Left ventricle myocardium inferior (tissue), 1 donor: ENCODE measurements around the gene VAMP4. TPM values are rescaled to one million over a fixed set of nuclear protein-coding genes. Genes with fewer than 3 reads are reported as not detected.
"Not testable (repeated sequence)": the region's sequence is repeated elsewhere in the genome, so short reads cannot be mapped to it uniquely, and the experiment has no call there.

Experiments
- DNase-seq: peaks from one replicate; pipeline ENCODE4 v3.0.0-alpha.2; 2020
- H3K27ac ChIP-seq: fragments of 200-600 bp; replicated peaks from 2 replicates; pipeline ENCODE4 v1.8.0; 2021
- H3K27me3 ChIP-seq: fragments of 200-600 bp; 2 replicates; pipeline ENCODE4 v1.8.0; 2021; ENCODE audit warnings: low read depth
- H3K36me3 ChIP-seq: fragments of 200-600 bp; 2 replicates; pipeline ENCODE4 v1.8.0; 2021
- H3K4me1 ChIP-seq: fragments of 200-600 bp; 2 replicates; pipeline ENCODE4 v1.8.0; 2021
- H3K4me3 ChIP-seq: fragments of 200-600 bp; 2 replicates; pipeline ENCODE4 v1.8.0; 2021; ENCODE audit warnings: mild to moderate bottlenecking, moderate library complexity
- H3K9me3 ChIP-seq: fragments of 200-600 bp; replicated peaks from 2 replicates; pipeline ENCODE4 v1.8.0; 2021
- intact Hi-C: fragments of 100-400 bp; cut with micrococcal nuclease; formaldehyde crosslinking; loops from one replicate; pipeline ENCODE4 v1.11.0; 2022
- total RNA-seq: library from RNA; stranded (reverse); fragmentation: NEBNext Ultra II Directional; extraction: Animal tissue kit (Norgen Biotek cat#: 25700); gene quantifications from one replicate; pipeline ENCODE4 v1.2.1, GENCODE V29; 2021
- TF ChIP-seq, protein P1 (sequence below): fragments of 200-600 bp; IDR thresholded peaks from 2 replicates; pipeline ENCODE4 v1.8.0; 2021; ENCODE audit warnings: antibody characterized with exemption, mild to moderate bottlenecking, borderline replicate concordance
- donor health status: DM: no; HTN: yes; CAD: no; lungs with severe emphysema.

Gene VAMP4
- total RNA-seq, 1 donor from 2014 or later, result 8.1 TPM

DNA sequence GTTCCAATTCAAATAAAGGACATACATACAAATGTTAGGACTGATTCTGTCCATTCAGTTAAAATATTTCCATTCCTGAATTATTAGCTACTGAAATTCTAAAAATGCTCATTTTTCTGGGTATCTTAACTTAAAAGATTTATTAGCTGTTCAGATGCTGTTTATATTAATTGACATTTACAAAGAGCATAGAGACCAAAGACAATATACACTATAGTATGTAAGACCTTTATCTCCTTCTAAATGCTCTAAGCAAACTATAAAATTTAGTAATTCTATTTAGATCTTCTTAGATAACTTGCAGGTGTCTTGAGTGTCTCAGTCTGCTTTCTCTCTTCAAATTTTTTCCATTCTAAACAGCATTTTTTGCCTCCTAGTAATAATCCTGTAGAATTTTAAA lies 39.3 kb downstream of the VAMP4 start:
- H3K36me3 ChIP-seq, result peaks cover 37% of the 10 kb centered on the region

DNA sequence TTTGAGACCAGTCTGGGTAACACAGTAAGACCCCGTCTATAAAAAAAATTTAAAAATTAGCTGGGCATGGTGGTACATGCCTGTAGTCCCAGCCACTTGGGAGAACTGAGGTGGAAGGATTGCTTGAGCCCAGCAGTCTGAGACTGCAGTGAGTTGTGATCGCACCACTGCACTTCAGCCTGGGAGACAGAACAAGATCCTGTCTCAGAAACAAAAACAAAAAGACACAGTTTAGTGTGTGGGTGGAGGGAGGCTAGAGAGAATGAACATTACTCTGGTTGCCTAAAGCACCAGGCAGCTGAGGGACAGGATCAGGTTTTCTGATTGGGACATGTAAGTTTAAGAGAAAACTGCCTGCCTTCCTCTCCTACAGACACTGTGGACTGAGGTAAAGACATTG lies 42.3 kb downstream of the VAMP4 start:
- peaks cover 8% of the 10 kb centered on the region for H3K9me3 ChIP-seq
- TF ChIP-seq, protein P1, sequence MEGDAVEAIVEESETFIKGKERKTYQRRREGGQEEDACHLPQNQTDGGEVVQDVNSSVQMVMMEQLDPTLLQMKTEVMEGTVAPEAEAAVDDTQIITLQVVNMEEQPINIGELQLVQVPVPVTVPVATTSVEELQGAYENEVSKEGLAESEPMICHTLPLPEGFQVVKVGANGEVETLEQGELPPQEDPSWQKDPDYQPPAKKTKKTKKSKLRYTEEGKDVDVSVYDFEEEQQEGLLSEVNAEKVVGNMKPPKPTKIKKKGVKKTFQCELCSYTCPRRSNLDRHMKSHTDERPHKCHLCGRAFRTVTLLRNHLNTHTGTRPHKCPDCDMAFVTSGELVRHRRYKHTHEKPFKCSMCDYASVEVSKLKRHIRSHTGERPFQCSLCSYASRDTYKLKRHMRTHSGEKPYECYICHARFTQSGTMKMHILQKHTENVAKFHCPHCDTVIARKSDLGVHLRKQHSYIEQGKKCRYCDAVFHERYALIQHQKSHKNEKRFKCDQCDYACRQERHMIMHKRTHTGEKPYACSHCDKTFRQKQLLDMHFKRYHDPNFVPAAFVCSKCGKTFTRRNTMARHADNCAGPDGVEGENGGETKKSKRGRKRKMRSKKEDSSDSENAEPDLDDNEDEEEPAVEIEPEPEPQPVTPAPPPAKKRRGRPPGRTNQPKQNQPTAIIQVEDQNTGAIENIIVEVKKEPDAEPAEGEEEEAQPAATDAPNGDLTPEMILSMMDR, result no peak
- no peak for DNase-seq
- intact Hi-C loops, result no loop called here
- no peak overlapping the region for H3K4me3 ChIP-seq
- H3K4me1 ChIP-seq, result no peaks in the 10 kb centered on the region
- no peak overlapping the region for H3K27ac ChIP-seq
- no peaks in the 10 kb centered on the region for H3K27me3 ChIP-seq
- H3K36me3 ChIP-seq, result peaks cover 27% of the 10 kb centered on the region

More for the DNA sequence above, 39.3 kb downstream of the VAMP4 start:
- TF ChIP-seq, protein P1, result no peak
- intact Hi-C loops, result no loop called here
- Histone ChIP-seq H3K27ac (no peak overlapping the region), H3K27me3 (no peaks in the 10 kb centered on the region), H3K4me1 (no peaks in the 10 kb centered on the region), H3K4me3 (no peak overlapping the region), H3K9me3 (no peaks in the 10 kb centered on the region)
- no peak for DNase-seq

DNA sequence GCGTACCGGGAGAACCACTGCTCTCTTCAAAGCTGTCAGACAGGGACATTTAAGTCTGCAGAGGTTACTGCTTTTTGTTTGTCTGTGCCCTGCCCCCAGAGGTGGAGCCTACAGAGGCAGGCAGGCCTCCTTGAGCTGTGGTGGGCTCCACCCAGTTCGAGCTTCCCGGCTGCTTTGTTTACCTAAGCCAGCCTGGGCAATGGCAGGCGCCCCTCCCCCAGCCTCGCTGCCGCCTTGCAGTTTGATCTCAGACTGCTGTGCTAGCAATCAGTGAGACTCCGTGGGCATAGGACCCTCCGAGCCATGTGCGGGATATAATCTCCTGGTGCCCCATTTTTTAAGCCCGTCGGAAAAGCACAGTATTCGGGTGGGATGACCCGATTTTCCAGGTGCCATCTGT lies 46.1 kb downstream of the VAMP4 start:
- intact Hi-C loops, H3K27me3 ChIP-seq, H3K4me3 ChIP-seq, H3K27ac ChIP-seq, DNase-seq, H3K4me1 ChIP-seq: not testable (repeated sequence)
- peaks cover 14% of the 10 kb centered on the region for H3K9me3 ChIP-seq
- H3K36me3 ChIP-seq, result peaks cover 13% of the 10 kb centered on the region

DNA sequence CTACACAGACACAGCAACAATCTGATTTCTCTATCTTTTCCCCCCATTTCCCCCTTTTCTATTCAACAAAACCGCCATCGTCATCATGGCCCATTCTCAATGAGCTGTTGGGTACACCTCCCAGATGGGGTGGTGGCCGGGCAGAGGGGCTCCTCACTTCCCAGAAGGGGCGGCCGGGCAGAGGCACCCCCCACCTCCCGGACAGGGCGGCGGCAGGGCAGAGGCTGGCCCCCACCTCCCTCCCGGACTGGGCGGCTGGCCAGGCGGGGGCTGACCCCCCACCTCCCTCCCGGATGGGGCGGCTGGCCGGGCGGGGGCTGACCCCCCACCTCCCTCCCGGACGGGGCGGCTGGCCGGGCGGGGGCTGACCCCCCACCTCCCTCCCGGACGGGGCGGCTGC lies 48.3 kb downstream of the VAMP4 start:
- H3K4me3 ChIP-seq, H3K27ac ChIP-seq, H3K4me1 ChIP-seq, DNase-seq, intact Hi-C loops, H3K27me3 ChIP-seq, H3K36me3 ChIP-seq: not testable (repeated sequence)
- H3K9me3 ChIP-seq, result peaks cover 14% of the 10 kb centered on the region

DNA sequence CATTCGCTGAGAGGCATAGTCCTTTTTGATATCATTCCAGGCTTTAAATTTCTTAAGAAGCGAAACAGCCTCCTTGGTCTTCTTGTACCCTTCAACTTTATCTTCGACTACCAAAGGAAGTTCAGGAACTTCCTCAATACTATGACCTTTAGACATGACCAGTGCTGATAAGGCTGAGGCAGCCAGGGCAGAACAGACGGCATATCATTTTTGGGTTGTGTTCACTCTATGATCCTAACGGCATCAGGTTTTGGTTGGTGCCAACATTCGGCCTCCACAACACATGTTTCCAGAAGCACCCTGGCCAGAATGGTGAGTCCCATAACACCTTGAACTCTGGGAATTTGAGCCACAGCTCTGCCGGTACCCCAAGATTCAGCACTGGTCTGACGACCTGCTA lies 58.0 kb downstream of the VAMP4 start:
- Histone ChIP-seq H3K4me1 (no peaks in the 10 kb centered on the region), H3K4me3 (no peak overlapping the region), H3K36me3 (no peaks in the 10 kb centered on the region), H3K27me3 (no peaks in the 10 kb centered on the region), H3K27ac (no peak overlapping the region), H3K9me3 (no peaks in the 10 kb centered on the region)
- TF ChIP-seq, protein P1, result no peak
- intact Hi-C loops, result no loop called here
- DNase-seq, result no peak

DNA sequence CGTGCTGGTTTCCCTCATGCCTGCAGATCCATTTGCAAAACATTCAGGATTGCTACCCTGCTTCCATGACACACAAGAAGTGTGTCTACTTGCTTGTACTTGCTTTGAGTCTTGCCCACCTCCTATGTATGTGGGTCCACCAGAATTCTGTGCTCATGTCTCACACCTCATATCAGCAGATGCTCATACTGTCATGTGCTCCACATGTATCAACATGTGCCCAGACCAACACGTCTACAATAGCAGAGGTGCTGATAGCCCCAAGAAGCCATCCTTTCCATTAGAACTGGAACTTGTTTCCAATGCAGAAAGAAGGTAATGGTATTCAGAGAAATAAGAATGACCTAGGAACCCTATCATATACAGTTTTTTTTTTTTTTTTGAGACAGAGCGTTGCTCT lies 61.5 kb downstream of the VAMP4 start:
- H3K4me1 ChIP-seq, result peaks cover 8% of the 10 kb centered on the region
- no peak for DNase-seq
- H3K4me3 ChIP-seq, result no peak overlapping the region
- no peaks in the 10 kb centered on the region for H3K27me3 ChIP-seq
- H3K9me3 ChIP-seq, result no peaks in the 10 kb centered on the region
- no peaks in the 10 kb centered on the region for H3K36me3 ChIP-seq
- no peak overlapping the region for H3K27ac ChIP-seq
- TF ChIP-seq, protein P1, result no peak
- intact Hi-C loops, result no loop called here

DNA sequence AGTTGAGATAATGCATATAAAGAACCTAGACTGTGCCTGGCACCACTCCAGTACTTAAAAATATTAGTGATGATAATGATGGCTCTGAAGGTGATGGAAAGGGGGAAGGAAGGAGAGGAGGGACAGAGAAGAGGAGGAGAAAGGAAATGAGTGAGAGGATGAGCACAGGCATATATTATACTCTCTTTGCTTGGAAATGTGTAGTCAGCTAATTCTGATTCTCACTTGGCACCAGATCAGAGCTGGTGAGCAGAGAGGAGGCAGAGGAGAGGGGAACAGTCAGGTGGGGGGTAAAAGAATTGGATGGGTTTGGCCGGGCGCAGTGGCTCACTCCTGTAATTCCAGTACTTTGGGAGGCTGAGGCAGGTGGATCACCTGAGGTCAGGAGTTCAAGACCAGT lies 65.0 kb downstream of the VAMP4 start:
- TF ChIP-seq, protein P1, result no peak
- H3K36me3 ChIP-seq, result no peaks in the 10 kb centered on the region
- H3K4me1 ChIP-seq, result peaks cover 21% of the 10 kb centered on the region
- no peak overlapping the region for H3K4me3 ChIP-seq
- H3K27ac ChIP-seq, result no peak overlapping the region
- no peaks in the 10 kb centered on the region for H3K9me3 ChIP-seq
- H3K27me3 ChIP-seq, result no peaks in the 10 kb centered on the region
- no peak for DNase-seq
- intact Hi-C loops, result no loop called here
